HG03103 (cell line): ENCODE data around the gene MLNR.

ENCODE experiments used
- ATAC-seq: cut with Tn5 transposase; IDR thresholded peaks from one replicate; pipeline ENCODE4 v1.9.1; 2021; ENCODE audit warnings: low read depth; ENCODE audit not compliant: unreplicated experiment

Gene MLNR, protein sequence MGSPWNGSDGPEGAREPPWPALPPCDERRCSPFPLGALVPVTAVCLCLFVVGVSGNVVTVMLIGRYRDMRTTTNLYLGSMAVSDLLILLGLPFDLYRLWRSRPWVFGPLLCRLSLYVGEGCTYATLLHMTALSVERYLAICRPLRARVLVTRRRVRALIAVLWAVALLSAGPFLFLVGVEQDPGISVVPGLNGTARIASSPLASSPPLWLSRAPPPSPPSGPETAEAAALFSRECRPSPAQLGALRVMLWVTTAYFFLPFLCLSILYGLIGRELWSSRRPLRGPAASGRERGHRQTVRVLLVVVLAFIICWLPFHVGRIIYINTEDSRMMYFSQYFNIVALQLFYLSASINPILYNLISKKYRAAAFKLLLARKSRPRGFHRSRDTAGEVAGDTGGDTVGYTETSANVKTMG

DNA sequence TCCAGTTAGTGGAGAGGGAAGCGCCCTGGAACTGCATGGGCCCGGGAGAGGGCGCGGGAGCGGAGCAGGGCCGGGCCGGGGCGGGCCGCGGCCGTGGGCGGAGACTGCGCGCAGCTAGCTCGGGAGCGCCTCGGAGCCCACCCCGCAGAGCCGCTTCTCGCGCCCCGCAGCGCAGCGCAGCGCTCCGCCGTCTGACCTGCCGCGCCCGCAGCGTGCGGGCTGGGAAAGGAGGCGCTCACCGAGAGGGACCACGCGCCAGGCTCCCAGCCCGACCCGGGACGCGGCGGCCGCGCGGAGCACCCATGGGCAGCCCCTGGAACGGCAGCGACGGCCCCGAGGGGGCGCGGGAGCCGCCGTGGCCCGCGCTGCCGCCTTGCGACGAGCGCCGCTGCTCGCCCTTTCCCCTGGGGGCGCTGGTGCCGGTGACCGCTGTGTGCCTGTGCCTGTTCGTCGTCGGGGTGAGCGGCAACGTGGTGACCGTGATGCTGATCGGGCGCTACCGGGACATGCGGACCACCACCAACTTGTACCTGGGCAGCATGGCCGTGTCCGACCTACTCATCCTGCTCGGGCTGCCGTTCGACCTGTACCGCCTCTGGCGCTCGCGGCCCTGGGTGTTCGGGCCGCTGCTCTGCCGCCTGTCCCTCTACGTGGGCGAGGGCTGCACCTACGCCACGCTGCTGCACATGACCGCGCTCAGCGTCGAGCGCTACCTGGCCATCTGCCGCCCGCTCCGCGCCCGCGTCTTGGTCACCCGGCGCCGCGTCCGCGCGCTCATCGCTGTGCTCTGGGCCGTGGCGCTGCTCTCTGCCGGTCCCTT lies at the start of gene MLNR:
Gene MLNR (plus strand): TSS at position 303 of the 820 bp plus-strand sequence. CDS start 0 bp downstream, at position 303.
- no peak for ATAC-seq

DNA sequence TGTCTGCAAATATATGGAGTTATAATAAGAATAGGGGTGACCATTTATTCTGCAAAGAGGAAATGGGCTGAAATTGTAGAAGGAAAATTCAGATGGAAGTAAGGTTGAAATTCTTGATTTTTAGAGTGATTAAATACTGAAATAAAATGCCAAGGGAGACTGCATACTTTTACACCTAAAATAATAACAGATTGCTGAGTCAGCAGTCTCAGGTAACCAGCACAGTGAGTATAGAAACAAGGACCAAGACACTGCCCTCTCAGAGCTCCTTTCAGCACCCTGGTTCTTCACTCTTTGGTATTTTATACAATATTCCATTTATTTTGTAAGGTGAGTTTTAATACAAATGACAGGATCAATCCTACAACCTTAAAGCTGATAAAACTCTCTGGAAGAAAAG lies 48.8 kb upstream of the MLNR start:
- no peak for ATAC-seq

DNA sequence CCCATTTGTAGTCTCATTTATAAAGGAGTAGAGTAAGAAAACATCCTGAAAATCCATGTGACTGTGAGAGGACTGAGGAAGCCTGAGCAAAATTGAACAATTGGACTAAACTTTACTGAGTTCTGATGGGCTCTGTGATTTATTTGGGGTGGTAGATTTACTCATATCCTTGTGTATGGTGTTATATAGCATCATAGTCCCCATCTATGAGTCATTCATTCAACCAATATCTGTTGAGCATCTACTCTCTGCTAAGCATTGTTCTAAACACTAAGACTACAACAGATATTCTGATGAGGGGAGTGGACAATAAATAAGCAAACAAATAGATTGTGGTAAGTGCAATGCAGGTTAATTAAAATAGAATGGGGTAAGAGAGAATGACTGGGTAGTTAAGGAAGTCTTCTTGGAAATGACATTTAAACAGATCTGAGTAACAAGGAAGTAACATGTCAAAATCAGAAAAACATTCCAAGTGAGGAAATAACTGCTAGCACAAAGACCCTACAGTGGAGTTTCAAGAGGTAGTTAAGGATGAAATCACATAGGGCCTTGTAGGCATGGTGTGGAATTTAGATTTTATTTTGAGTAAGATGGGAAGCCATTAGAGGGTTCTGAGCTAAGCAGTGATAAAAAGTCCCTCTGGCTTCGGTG lies 36.3 kb upstream of the MLNR start:
- no peak for ATAC-seq

DNA sequence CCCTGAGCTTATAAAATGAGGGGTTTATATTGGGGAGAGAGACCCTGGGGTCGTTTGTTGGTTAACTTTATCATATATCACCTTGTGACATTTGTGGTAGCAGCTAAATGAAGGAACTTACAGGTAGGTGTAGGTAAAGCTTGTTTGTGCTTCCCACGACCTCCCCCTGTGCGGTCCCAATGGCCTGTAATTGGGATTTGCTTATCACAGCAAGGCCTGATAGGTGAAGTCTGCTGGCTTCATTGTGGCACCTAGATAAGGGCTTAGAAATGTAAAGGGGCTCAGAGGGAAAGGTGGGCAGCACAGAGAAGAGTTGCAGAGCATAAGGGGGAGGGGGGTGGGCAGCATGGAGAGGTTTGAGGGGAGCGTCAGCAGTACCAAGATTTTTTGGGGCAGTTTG lies 35.5 kb upstream of the MLNR start:
- ATAC-seq, result no peak

DNA sequence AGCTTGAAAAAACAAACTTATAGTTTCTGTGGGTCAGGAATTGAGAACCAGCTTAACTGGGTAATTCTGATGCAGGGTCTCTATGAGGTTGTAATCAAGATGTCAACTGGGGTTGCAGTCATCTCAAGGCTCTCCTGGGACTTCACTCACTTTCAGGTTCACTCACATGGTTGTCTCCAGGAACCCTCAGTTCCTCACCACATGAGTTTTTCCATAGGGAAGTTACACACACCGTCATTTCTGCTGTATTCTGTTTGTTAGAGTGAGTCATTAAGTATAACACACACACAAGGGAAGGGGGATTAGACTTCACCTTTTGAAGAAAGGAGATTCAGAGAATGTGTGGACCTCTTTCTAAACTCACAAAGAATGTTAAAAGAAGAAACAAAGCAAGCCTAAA lies 34.9 kb upstream of the MLNR start:
- no peak for ATAC-seq

DNA sequence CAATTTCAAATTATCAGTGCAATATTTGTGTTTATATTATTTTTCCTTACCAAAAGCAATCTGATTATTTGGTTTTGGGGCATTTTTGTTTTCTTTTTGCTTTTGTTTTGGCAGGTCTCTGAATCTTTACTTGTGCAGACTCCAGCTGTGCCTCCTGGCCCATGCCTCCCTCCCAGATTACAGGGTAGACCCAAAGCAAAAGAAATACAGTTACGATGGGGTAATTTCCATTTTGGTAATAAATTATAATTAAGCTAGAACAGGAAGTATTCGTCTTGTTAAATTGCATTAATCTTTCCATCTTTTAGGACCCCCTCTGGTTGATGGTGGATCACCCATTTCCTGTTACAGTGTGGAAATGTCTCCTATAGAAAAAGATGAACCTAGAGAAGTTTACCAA lies 29.2 kb upstream of the MLNR start:
- ATAC-seq, result no peak

DNA sequence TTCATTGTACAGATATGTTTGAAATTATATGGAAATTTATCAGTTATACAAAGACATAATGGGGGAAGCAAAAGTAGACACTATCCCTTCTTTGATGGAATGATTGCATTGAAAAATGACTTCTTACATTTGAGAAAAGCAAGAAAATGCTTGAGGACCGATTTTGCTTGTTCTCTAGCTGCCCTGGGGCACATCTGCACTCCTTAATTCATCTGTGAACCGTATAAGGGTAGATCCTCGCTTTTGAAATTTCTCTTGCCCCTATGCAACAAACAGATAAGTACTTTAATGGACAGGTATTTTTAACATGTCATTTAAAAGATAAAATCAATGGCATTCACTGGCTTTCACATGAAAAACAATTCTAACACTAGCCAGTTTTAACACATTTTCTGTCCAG lies 13.5 kb upstream of the MLNR start:
- ATAC-seq, result no peak

DNA sequence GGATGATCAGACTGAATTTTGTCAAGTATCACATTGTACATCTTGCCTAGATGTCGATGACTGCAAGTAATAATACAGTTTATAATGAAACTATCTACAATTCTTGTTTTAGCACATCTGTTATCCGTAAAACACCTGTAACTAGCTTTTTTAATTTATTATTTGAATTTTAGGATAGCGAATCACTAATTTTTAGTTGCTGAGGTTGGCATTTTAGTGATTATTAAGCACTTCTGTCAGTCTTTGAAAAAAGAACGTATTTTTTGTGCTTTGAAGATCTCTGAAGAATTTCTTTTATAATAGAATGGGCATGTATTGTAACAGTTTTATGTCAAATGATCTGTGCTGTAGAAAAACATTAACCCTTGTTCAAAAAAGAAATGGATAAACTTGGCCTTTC lies 11.5 kb upstream of the MLNR start:
- ATAC-seq, result no peak

DNA sequence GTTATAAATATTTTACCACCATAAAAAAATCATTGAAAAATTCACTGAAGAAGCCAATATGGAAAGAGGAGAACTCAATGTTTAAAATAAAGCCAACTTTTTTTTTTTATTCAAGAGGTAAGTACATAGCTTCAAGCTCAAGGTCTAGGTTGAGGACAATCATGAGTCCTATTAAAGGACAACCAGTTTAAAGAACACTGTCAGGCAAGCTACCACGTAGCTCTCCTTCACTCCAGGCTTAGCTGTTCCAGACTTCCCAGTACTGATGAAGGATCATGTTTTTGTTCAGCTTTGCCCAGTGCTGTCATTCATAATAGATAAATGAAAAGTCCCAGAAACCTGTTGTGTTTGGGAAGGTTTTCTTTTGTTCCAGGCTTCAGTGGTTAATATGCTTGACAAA lies 10.0 kb upstream of the MLNR start:
- no peak for ATAC-seq

DNA sequence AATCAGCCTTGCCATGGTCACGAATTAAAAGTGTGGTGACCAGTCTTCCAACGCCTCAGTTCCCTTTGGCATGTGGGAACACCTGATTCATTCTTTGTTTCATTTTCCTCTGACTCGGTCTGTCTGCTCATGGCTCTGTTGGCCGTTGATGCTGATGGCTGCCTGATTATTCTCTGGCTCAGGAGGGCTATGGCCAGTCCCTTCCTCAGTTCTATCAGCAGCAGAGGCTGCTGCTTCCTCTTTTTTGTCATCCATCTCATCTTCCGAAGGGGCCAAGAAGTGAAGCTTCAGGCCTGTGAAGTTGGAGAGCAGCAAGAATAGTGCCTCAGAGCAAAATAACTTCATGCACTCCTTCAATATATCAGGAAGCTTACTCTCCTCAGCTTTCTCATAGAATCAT lies 9.5 kb upstream of the MLNR start:
- ATAC-seq, result no peak

DNA sequence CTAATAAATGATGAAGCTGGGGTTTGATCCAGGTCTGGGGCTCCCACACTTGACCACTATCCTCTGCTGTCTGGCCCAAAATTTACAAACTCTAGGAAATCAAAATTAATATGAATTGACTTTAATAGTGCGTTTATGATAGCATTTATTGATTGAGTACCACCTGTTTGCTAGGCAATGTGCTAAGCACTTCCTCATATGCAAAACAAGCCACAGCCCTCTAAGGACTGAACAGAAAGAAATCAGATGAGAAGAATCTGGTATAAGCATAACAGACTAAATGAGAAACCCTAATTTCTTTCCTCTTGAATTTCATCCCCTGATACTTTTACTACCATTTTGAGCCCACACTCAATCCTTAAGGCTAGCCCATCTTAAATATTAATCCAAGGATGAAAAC lies 6.6 kb upstream of the MLNR start:
- ATAC-seq, result no peak

DNA sequence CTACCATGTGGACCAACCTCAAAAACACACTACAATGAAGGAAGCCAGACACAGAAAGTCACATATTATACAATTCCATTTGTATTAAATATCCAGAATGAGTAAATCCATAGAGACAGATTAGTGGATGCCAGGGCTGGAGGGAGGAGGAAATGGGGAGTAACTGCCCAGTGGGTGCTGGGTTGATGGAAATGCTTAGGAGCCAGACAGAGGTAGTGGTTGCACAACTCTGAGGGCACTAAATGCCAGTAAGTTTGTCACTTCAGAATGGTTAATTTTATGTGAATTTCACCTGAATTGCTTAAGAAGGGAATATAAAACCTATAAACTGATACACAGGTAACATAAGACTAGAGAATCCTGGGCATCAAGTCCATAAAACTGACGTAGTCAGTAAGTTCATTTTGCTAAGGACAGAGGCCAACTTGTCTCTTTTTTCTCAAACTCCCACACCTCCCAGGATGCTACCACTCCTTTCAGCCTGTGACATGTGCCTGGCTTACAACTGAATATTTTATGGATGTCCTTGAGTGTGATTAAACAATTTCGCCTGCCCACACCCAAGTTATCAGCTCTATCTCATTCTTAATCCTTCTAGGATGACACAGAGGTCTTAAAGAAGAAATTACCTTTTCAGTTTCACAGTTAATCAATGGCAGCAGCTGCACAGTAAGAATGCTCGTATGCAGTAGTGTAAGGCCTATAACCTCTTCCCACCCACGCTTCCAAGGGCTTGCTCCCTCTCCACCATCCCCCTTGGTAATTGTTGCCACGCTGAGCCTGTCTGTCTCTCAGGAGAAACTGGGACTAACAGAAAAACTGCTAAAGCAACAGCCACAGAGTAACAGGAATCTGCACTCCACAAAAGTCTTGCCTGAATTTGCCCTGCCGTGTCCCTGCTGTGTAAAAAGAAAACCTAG lies 5.9 kb upstream of the MLNR start:
- no peak for ATAC-seq

DNA sequence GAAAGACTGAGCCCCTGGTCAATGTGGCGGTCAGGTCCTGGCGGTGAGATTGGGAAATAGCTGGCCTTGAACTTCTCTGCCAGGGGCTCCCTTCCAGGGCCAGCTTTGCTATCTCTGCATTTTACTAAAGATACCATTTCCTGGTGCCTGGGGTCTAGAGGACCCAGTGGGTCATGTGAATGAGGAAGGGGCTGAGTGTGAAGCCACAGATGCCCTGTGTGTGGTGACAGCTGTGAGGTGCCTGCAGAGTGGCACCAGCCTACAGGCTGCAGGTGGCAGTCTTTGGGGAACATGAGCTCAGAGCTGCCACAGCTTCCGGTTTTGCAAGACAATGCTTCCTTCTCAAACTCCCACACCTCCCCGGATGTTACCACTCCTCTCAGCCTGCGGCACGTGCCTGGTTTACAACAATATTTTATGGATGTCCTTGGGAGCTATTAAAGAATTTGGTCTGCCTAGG lies 5.2 kb upstream of the MLNR start:
- ATAC-seq, result no peak

DNA sequence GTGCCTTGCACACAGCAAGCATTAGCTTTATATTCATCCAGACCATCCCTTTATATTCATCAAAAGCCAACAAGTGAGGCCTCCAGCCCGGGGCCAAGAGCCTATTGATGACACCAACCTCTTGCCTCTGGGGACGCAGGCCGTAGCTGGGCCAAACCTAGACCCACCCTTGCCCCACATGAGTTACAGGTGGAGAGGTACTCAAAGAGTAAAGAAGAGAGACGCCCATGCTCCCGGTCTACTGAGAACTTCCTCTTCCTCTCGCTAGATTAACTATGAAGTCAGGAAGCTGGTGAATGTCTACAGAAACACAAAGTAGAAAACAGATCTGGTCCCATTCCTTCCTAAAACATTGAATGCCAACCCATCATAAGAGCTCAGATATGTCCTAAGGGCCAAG lies 3.8 kb upstream of the MLNR start:
- ATAC-seq, result no peak

DNA sequence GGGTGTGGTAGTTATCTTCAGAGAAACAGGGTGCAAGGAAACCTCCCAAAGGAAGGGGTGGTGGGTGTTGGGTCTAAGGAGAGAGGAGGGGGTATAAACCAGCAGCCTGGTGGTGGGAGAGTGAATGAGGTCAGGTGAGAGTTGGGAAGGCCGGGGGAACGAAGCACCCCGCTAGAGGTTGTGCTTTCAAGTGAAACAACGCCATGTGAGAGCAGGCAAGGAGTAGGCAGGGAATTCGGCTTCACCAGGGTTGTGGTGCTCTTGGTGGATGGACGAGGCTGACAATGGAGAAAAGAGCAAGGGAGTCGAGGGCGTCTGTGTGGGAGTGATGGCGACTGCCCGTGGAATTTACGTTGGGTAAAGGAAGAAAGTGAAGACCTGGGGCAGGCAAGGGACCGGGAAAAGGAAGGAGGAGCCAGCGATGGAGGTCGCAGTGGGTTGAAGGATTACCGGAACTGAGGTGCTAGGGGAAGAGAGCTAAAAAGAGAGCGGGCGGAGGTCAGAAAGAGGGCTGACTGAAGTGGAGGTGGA lies 2.1 kb upstream of the MLNR start:
- no peak for ATAC-seq

DNA sequence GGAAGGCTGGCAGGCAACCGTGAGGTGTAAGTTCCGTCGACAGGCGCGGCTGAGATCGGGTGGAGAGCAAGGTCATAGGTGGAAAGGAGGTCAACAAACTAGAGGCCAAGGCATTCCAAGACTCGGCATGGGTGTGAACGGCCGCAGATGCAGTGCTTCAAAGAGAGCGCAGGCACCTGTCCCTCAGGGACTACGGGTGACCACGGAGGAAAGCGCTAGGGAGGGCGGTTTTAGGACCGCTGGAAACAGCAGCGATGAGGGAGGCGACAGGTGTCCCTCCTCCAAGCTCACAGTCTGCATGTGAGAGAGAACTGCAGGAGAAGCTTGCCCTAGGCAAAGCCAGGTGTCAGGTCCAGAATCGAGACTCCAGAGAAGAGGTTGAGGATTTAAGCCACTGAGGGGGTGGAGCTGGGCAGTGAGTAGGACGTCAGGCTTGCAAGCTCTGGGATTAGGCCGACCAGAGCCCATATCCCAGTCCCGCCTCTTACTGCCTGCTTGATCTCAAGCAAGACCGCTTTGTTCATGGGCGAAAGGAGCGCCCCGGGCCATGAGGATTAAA lies 1.6 kb upstream of the MLNR start:
- ATAC-seq, result no peak

DNA sequence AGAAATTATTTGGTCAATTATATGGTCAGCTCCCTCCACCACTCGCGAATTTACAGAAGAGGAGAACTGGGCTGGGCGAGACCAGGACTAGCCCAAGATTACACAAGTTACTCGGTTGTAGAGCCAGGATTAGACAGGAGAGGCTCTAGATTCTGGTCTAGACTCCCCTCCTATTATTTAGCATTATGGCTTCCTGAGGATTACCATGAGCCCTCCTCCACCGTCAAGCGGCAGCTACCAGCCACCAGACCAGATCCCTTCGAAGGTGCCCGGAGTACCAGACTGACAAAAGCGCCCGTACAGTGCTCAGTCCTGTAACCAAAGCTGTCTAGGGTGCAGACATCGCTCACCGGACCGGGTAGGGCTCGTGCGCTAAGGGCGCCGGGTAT lies 497 bp upstream of the MLNR start:
- ATAC-seq, result no peak

DNA sequence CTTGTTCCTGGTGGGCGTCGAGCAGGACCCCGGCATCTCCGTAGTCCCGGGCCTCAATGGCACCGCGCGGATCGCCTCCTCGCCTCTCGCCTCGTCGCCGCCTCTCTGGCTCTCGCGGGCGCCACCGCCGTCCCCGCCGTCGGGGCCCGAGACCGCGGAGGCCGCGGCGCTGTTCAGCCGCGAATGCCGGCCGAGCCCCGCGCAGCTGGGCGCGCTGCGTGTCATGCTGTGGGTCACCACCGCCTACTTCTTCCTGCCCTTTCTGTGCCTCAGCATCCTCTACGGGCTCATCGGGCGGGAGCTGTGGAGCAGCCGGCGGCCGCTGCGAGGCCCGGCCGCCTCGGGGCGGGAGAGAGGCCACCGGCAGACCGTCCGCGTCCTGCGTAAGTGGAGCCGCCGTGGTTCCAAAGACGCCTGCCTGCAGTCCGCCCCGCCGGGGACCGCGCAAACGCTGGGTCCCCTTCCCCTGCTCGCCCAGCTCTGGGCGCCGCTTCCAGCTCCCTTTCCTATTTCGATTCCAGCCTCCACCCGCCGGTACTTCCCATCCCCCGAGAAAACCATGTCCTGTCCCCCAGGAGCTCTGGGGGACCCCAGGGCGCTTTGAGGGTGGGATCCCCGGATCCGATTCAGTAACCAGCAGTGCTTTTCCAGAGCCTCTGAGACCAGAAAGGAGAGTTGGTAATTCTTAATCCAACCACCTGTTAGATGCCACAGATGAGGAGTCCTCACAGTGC lies 885 bp downstream of the MLNR start:
- no peak for ATAC-seq

DNA sequence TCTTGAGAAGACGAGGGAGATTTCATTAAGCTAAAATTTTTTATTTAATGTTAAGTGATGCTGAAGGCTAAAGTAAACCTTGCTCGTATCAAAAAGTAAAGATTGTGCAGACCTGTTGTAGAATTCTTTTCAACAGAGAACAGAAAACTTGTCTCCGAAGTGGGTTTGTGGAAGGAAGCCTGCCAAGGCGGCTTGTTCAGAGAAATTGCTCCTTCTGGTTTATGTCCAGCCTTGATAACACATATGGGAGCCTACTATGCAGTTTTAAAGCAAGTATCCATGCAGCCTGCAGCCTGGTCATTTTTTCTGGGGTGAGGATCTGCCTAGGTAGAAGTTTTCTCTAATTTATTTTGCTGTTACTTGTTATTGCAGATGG lies 1.4 kb downstream of the MLNR start:
- ATAC-seq, result no peak
